Activated T-helper 9 cell treated with anti-CD3 and anti-CD28 coated beads, Interleukin-2, amount 50 U/mL, for 16 hours (primary cell): ENCODE results near the gene ILDR1.
"Not testable (repeated sequence)": the region's sequence is repeated elsewhere in the genome, so short reads cannot be mapped to it uniquely, and the experiment has no call there.

Source experiments
- DNase-seq: peaks from one replicate; pipeline ENCODE4 v3.0.0-alpha.2; 2020; ENCODE audit warnings: low read depth

The ILDR1 gene

DNA sequence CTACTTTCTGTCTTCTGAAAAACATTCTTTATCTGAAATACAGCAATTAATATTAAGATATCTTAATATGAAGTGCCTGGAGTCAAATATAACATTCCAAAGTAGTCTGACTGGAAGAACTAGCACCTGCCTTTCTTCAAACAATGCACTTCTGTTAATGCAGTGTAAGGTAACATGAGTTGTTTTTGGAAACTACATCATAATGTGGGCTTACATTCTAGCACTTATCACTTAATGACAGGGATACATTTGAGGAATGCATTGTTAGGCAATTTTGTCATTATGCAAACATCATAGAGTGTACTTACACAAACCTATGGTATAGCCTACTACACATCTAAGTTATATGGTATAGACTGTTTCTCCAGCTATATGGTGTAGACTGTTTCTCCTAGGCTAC, 78.6 kb downstream of the ILDR1 start:
- DNase-seq = no peak

- DNase-seq = no peak
These were observed 79.8 kb downstream of the ILDR1 start for GRCh38 chr3:121942116-121942786.

DNA sequence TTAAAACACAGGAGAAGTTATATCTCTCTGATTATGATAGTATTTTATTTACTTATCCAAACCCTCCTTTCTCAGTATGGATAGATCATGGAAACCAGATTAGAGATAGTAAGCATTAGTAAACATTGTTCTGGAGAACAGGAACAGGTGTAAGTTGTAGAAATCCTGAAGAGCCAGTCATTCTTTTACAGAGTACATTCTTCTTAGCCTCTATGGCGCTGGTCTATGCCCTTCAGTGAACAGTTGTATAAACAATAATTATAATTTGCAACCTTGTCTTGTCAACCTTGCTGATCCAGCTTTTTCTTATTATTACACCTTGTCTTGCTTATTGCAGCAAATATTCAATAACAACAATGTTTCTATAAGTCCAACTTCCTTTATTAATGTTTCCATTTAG, 80.5 kb downstream of the ILDR1 start:
- no peak for DNase-seq

GRCh38 chr3:121938141-121938855, 83.7 kb downstream of the ILDR1 start:
- DNase-seq = not testable (repeated sequence)
